Esophagus muscularis mucosa (tissue), 4 donors: ENCODE data around the gene ATP11A. TPM values are rescaled to one million over a fixed set of nuclear protein-coding genes. Genes with fewer than 3 reads are reported as not detected.

Experiments
- DNase-seq: peaks from one replicate; pipeline ENCODE4 v3.0.0-alpha.2; 2017; ENCODE audit errors: extremely low spot score
- H3K27ac ChIP-seq, 4 donors: fragments of 200-600 bp; sonication (generic); replicated peaks in 1 of 4; 1 replicate in 3 of 4; 2 replicates in 1 of 4; pipeline ENCODE4 v1.5.1; 2016 to 2019; ENCODE audit warnings: mild to moderate bottlenecking in 1 of 4
- H3K27me3 ChIP-seq, 4 donors: fragments of 200-600 bp; sonication (generic); one replicate each; pipeline versions ENCODE4 v1.5.1 to v1.6.0; 2016 to 2019
- H3K36me3 ChIP-seq, 4 donors: fragments of 200-600 bp; sonication (generic); one replicate each; pipeline ENCODE4 v1.5.1; 2016 to 2019
- H3K4me1 ChIP-seq, 4 donors: fragments of 200-600 bp; sonication (generic); one replicate each; pipeline ENCODE4 v1.5.1; 2016 to 2019
- H3K4me3 ChIP-seq, 4 donors: fragments of 200-600 bp; sonication (generic); 1 replicate in 2 of 4; 2 replicates in 2 of 4; pipeline ENCODE4 v1.5.1; 2016 to 2019; ENCODE audit warnings: mild to moderate bottlenecking in 4 of 4, moderate library complexity in 1 of 4
- H3K9me3 ChIP-seq, 4 donors: fragments of 200-600 bp; sonication (generic); 1 replicate in 3 of 4; 2 replicates in 1 of 4; pipeline ENCODE4 v1.5.1; 2016 to 2019
- EP300 ChIP-seq: sonication (generic); formaldehyde crosslinking; IDR thresholded peaks from one replicate; pipeline ENCODE4 v1.6.1; 2017; ENCODE audit warnings: antibody characterized with exemption
- POLR2A ChIP-seq: fragments of 450-650 bp; IDR thresholded peaks from one replicate; pipeline ENCODE4 v1.6.1; 2017; ENCODE audit warnings: antibody characterized with exemption, moderate library complexity, mild to moderate bottlenecking, low read depth
- POLR2AphosphoS5 ChIP-seq, 2 donors: sonication (generic); formaldehyde crosslinking; IDR thresholded peaks; one replicate each; pipeline ENCODE4 v1.6.1; 2017; ENCODE audit warnings: antibody characterized with exemption in 2 of 2
- WGBS: methylation state at CpG from one replicate; pipeline ENCODE4 v1.1.5; 2018; 5-methylcytosine and 5-hydroxymethylcytosine counted together
- intact Hi-C: fragments of 100-400 bp; cut with DNase I; formaldehyde crosslinking; loops from one replicate; pipeline ENCODE4 v1.15.1; 2023
- total RNA-seq, 4 donors: library from RNA; depleted of rRNA; stranded (reverse); fragments of >200 nt; gene quantifications; one replicate each; pipeline versions ENCODE4 v1.1.0 to v1.2.1, GENCODE V29; 2016
- TF ChIP-seq, protein P1 (sequence below), 3 experiments: fragments of 200-600 bp in 2 of 3; fragments of 450-650 bp in 1 of 3; sonication (generic) in 2 of 3; IDR thresholded peaks; one replicate each; pipeline ENCODE4 v1.5.1; 2017 to 2019; ENCODE audit warnings: antibody characterized with exemption in 3 of 3, mild to moderate bottlenecking in 2 of 3, moderate library complexity in 1 of 3

The ATP11A gene
- total RNA-seq, 4 donors from 2014 or later, result 11.2 to 27.8 (median 14.3) TPM

- TF ChIP-seq EP300, result no peak
- TF ChIP-seq POLR2AphosphoS5 (IDR thresholded peaks at IDR 0.05), result no peak
- no peak for TF ChIP-seq POLR2A
- TF ChIP-seq, protein P1, sequence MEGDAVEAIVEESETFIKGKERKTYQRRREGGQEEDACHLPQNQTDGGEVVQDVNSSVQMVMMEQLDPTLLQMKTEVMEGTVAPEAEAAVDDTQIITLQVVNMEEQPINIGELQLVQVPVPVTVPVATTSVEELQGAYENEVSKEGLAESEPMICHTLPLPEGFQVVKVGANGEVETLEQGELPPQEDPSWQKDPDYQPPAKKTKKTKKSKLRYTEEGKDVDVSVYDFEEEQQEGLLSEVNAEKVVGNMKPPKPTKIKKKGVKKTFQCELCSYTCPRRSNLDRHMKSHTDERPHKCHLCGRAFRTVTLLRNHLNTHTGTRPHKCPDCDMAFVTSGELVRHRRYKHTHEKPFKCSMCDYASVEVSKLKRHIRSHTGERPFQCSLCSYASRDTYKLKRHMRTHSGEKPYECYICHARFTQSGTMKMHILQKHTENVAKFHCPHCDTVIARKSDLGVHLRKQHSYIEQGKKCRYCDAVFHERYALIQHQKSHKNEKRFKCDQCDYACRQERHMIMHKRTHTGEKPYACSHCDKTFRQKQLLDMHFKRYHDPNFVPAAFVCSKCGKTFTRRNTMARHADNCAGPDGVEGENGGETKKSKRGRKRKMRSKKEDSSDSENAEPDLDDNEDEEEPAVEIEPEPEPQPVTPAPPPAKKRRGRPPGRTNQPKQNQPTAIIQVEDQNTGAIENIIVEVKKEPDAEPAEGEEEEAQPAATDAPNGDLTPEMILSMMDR (IDR thresholded peaks at IDR 0.05), result no peak
- DNase-seq, result no peak
- intact Hi-C loops, result no loop called here
Measured at GRCh38 chr13:112887557-112887991, 197.7 kb downstream of the ATP11A start.

DNA sequence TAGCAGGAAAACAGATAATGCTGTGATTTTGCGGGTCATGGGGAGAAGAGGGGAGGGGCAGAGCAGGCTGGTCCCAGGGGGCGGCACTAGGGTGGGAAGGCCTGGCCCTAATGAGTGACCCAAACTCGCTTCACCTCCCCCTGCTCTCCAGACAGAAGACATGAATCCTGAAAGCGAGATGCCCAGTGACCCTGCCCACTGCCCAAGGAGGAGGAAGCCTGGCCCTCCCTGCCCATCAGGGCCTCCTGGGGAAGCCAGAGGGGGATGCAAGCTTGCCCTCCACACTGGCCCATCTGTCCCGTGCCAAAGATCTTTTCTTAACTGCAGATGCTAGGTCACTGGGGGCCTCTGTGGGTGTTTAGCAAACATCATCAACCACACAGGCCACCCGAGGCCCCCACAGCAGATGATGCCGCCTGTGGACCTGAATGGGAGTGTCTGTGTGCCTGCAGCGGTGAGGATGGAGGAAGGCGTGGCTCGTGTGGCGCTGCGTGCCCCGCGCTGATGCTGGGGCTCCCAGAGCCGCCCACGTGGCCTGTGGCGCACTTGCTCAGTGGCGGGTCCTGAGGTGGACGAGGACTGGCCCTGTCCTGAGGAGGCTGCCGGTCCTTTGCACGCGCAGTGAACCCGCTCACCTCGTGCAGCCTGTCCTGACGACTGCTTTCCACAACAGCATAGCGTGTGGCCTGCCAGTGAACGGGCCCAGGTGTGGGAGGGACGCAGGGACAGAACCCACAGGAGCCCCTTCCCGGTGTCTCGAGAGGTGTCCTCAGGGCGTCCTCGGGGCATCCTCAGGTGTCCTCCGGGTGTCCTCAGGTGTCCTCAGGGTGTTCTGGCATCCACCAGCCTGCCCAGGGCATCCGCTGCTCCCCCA, 198.6 kb downstream of the ATP11A start:
- TF ChIP-seq POLR2AphosphoS5 (IDR thresholded peaks at IDR 0.05) (no peak), POLR2A (no peak), EP300 (no peak)
- TF ChIP-seq, protein P1 (IDR thresholded peaks at IDR 0.05), result no peak
- Histone ChIP-seq H3K27me3 (peaks cover 0 to 19% (median 0%) of the 10 kb centered on the region in 4 donors), H3K9me3 (no peaks in the 10 kb centered on the region), H3K4me3 (no peak overlapping the region), H3K4me1 (peaks cover 14 to 21% (median 16%) of the 10 kb centered on the region in 4 donors), H3K36me3 (peaks cover 0 to 12% (median 2%) of the 10 kb centered on the region in 4 donors), H3K27ac (no peak overlapping the region)
- 92% methylated on average over 11 of the region's 34 CpGs for WGBS
- intact Hi-C loops, result no loop called here
- no peak for DNase-seq

More at GRCh38 chr13:112887557-112887991, 197.7 kb downstream of the ATP11A start:
- H3K27ac ChIP-seq, result no peak overlapping the region
- H3K4me1 ChIP-seq, result peaks cover 8 to 12% (median 11%) of the 10 kb centered on the region in 4 donors
- no peak overlapping the region for H3K4me3 ChIP-seq
- H3K36me3 ChIP-seq, result peaks cover under 1 to 19% (median 9%) of the 10 kb centered on the region in 4 donors
- 89% methylated on average over 9 of the region's 10 CpGs for WGBS
- no peaks in the 10 kb centered on the region for H3K9me3 ChIP-seq
- H3K27me3 ChIP-seq, result peaks cover 0 to 12% (median 0%) of the 10 kb centered on the region in 4 donors

DNA sequence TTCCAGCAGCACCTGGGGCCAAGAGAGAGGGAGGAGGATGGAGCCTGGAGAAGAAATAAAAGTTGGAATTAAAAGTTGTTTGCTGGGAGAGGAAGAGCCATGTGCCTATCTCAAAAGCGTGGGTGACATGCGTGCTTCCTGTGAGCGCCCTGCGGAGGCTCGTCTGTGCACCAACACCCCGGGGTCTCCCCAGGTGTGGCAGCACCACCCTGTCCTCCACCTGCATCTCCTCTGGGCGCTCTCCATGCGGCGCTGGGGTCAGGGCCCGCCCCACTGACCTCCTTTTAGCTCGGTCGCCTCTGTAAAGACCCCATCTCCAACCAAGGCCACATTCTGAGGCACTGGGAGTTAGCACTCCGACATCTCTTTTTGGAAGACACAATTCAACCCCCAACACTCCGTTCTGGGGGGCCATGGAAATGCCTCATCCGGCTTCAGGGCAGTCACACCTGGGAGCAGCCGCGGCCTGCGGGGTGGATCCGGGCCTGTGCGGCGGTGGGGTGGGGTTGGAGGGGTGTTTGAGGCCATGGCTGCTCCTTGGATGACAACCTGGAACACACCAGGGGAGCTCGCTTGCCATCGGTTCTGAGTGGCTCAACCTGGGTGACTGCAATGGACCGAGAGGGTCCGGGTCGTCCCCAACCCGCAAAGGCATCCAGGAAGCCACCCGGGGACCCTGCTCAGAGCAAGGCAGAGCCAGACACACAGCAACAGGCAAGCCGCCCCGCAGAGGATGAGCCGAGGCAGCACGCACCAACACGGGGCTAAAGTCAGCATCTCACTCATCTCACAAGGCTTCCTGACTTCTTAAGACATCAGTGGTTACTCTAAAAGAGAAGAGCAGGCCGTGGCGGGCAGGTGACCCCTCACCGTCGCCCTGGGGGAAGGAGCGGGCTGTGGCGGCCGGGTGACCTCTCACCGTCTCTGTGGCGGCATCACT, 199.8 kb downstream of the ATP11A start:
- TF ChIP-seq, protein P1 (IDR thresholded peaks at IDR 0.05), result no peak
- TF ChIP-seq EP300 (no peak), POLR2AphosphoS5 (IDR thresholded peaks at IDR 0.05) (no peak), POLR2A (no peak)
- WGBS, result 86% methylated on average over 25 of the region's 42 CpGs
- H3K36me3 ChIP-seq, result peaks cover 0 to 7% (median 0%) of the 10 kb centered on the region in 4 donors
- no peak overlapping the region for H3K4me3 ChIP-seq
- DNase-seq, result no peak
- intact Hi-C loops, result no loop called here
- H3K27me3 ChIP-seq, result peaks cover 0 to 30% (median 3%) of the 10 kb centered on the region in 4 donors
- H3K4me1 ChIP-seq, result peaks cover 22 to 33% (median 27%) of the 10 kb centered on the region in 4 donors
- no peak overlapping the region for H3K27ac ChIP-seq
- H3K9me3 ChIP-seq, result no peaks in the 10 kb centered on the region

DNA sequence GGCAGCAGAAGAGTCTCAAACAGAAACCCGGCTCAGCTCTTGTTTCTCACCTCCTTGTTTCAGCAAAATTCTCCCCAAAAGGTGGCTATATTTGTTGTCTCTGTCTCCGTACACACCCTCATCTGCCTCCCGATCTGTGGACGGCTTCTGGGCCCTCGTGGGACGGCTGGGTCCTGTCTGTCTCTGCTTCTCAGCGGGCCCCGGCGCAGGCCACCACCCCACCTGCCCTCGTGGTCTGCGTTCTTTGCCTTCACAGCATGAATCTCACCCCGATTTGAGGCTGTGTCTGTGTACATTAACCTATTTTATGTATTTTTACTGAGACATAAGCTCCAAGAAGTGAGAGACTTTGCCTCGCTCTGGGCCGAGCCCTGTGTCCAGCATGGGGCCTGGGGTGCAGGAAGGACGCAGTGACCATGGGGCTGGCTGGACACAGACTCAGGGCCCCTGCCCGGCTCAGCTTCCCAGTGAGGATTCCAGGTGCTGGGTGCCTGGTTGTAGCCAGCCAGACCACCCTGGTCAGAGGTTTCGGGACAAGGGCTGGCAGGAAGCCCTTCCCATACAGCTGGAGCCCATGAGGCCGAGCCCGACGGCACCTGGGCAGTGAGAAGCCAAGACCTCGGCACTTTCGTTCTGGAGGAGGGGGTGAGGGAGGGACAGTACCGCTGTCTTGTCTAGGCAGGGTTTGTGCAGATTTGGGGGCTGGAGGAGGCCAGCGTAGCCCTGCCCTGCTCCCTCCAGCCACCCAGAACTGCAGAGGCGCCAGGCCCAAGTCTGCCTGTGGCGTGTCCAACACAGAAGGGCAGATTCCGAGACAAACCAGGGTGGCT, 200.7 kb downstream of the ATP11A start:
- no peaks in the 10 kb centered on the region for H3K9me3 ChIP-seq
- no peak for TF ChIP-seq POLR2AphosphoS5 (IDR thresholded peaks at IDR 0.05)
- no peak for TF ChIP-seq POLR2A
- TF ChIP-seq, protein P1 (IDR thresholded peaks at IDR 0.05), result no peak
- TF ChIP-seq EP300, result no peak
- H3K4me1 ChIP-seq, result peaks cover 31 to 39% (median 35%) of the 10 kb centered on the region in 4 donors
- H3K4me3 ChIP-seq, result no peak overlapping the region
- intact Hi-C loops, result no loop called here
- H3K36me3 ChIP-seq, result no peaks in the 10 kb centered on the region
- H3K27me3 ChIP-seq, result peaks cover 0 to 39% (median 12%) of the 10 kb centered on the region in 4 donors
- DNase-seq, result no peak
- no peak overlapping the region for H3K27ac ChIP-seq
- WGBS, result 93% methylated on average over 22 of the region's 27 CpGs
